ENCODE results near the gene TMEM266. TPM values are rescaled to one million over a fixed set of nuclear protein-coding genes. Genes with fewer than 3 reads are reported as not detected.

TMEM266 gene
- total RNA-seq, 1 donor = under 0.01 TPM

GRCh38 chr15:76239786-76240185 lies 180.0 kb downstream of the TMEM266 start:
- no peak overlapping the region for H3K4me3 ChIP-seq (ENCODE audit: low read depth, low read length)
- no peak for DNase-seq (ENCODE audit: low read depth)
- TF ChIP-seq CTCF (IDR thresholded peaks at IDR 0.05; ENCODE audit: insufficient read depth, low read depth, low read length) = no peak

GRCh38 chr15:76245072-76245610 lies 185.4 kb downstream of the TMEM266 start:
- no peak overlapping the region for H3K4me3 ChIP-seq (ENCODE audit: low read depth, low read length)
- TF ChIP-seq CTCF (IDR thresholded peaks at IDR 0.05; ENCODE audit: insufficient read depth, low read depth, low read length) = no peak
- no peak for DNase-seq (ENCODE audit: low read depth)

GRCh38 chr15:76251717-76252116 lies 191.9 kb downstream of the TMEM266 start:
- H3K4me3 ChIP-seq (ENCODE audit: low read depth, low read length) = no peak overlapping the region
- no peak for TF ChIP-seq CTCF (IDR thresholded peaks at IDR 0.05; ENCODE audit: insufficient read depth, low read depth, low read length)
- DNase-seq (ENCODE audit: low read depth) = no peak

- H3K4me3 ChIP-seq (ENCODE audit: low read depth, low read length) = no peak overlapping the region
- no peak for DNase-seq (ENCODE audit: low read depth)
- TF ChIP-seq CTCF (IDR thresholded peaks at IDR 0.05; ENCODE audit: insufficient read depth, low read depth, low read length) = no peak
These were observed 192.5 kb downstream of the TMEM266 start for GRCh38 chr15:76252249-76252648.

GRCh38 chr15:76253691-76254473 lies 194.1 kb downstream of the TMEM266 start:
- no peak overlapping the region for H3K4me3 ChIP-seq (ENCODE audit: low read depth, low read length)
- no peak for DNase-seq (ENCODE audit: low read depth)
- no peak for TF ChIP-seq CTCF (IDR thresholded peaks at IDR 0.05; ENCODE audit: insufficient read depth, low read depth, low read length)

Other genes starting within 250 kb of the TMEM266 start
- 51.2 and 70.4 TPM in 2 replicates for gene UBE2Q2, start 216.5 kb upstream of the TMEM266 start, total RNA-seq
- gene FBXO22, start 156.1 kb upstream of the TMEM266 start, total RNA-seq = 26.1 and 45.8 TPM in 2 replicates
- under 0.01 TPM in 2 replicates for gene NRG4, start 47.6 kb upstream of the TMEM266 start, total RNA-seq

Data from fibroblast of villous mesenchyme (primary cell).